Activated CD4-positive, alpha-beta T cell treated with anti-CD3 and anti-CD28 coated beads for 4 hours (primary cell): ENCODE data around the gene ATF6.

Experiments
- DNase-seq, 2 donors: peaks; one replicate each; pipeline ENCODE4 v3.0.0-alpha.2; 2020

The ATF6 gene

DNA sequence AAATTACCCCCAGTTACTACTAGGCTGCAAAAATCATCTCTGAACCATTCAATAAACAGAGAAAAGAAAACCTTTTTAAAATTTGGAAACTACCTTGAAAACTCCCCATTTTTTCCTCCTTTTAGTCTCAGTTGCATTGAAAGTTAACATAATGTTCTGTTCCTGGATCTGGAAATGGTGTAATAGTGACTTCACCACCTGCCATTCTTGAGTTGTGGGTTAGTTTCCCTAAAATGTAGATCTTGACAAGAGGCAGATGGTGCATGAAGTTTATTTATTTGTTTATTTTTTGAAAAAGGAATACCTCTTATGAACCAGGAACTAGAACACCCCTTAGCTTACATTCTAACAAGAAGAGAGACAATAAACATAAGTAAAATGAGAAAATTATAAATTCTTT lies 72.8 kb downstream of the ATF6 start:
- DNase-seq = no peak

DNA sequence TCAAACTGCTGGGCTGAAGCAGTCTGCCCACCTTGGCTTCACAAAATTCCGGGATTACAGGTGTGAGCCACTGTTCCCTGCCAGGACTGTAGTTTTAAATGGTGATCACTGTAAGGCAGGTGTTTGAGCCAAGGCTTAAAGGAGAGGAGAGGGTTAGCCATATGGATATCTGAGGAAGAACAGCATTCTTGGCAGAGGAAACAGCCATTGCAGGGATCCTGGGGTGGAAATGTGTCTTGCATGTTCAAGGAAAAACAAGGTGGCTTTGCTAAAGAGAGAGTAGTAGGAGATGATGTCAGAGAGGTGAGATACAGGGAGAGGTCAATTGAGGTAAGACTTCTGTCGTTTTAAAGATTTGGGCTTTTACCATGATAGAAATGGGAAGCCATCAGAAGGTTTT lies 73.5 kb downstream of the ATF6 start:
- no peak for DNase-seq

- DNase-seq = no peak
These were observed 74.2 kb downstream of the ATF6 start for GRCh38 chr1:161840363-161840762.

- DNase-seq = no peak
These were observed 77.0 kb downstream of the ATF6 start for GRCh38 chr1:161843156-161843555.

DNA sequence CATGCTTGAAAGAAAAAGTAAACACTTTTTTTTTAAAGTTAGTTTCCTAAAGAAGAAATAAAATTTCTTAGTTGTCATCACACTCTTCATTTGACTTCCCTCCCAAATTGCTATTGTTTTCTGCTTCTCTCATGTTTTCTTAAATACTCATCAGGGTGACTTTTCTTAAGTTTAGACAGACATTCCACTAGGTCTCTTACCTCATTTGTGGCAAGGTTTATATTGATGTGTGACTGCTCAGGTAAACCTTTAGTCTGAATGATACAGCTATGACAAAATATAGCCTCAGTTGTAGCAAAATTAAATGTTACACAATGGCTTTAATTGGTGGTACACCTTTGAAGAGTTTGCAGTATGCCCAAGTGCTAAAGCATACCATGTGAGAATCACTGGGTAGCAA lies 78.6 kb downstream of the ATF6 start:
- no peak for DNase-seq

DNA sequence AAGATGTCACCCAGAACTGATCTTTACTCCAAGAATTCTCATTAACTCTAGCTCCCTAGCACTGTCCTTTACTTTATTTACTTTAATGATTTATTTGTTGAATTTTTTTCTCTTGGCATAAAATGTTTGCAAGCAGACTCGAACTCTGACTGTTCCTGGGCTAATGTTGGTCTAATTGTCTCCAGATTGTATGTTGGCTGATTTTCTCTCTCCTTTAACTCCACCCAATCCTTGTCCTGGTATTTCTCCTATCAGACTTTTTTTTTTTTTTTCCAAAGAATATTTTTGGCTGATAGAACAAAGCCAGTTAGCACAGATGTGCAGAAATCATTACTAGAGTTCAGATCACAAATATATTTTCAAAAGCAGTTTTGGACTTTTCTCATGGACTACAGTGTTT lies 82.6 kb downstream of the ATF6 start:
- no peak for DNase-seq

DNA sequence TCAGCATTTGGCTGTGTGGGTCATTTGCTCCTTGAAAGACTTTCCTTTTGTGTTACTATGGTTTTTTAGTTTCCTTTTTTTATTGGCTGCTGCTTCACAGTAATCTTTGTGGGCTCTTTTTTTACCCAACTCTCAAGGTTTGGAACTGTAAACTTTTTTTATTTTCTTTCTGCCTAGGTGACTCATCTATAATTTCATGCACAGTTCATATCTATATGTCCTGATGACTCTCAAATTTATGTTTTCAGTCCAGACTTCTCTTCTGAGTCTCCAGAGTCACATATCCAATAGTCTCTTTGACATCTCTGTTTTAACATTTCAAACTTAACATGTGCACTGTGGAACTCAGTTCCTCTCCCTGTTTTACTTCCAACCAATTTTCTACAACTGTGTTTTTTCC lies 83.4 kb downstream of the ATF6 start:
- DNase-seq = no peak

DNA sequence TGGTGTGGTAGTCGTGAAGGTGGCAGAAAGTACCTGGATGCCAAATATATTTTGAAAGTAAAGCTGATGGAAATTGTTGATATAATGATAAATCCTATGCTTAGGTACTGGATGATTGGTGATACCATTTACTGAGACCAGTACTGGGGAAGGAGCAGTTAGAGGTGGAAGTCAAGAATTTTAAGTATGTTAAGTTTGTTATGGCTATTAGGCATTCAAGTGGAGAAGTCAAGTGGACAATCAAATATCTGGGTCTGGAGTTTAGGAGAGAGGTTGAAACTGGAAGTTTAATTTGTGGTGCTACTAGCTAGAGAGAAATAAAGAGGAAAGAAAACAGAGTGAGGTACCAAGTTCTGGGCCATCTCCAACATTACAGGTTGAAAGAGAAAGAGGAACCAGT lies 89.1 kb downstream of the ATF6 start:
- DNase-seq = no peak

DNA sequence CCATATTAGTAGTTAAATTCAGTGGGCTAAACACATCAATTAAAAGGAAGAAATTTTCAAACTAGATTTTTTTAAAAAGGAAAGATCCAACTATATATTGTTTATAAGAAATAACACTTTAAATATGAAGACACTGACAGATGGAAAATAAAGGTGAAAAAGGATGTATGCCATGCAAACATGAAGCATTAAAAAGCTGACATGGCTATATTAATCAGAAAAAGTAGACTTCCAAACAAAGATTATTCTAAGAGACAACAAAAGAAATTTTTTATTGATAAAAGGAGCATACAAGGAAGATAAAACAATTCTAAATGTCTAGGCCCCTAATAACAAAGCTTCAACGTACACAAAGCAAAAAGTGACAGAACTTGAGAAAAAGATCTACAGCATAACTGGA lies 92.2 kb downstream of the ATF6 start:
- no peak for DNase-seq

GRCh38 chr1:161863549-161863948 lies 97.4 kb downstream of the ATF6 start:
- no peak for DNase-seq

DNA sequence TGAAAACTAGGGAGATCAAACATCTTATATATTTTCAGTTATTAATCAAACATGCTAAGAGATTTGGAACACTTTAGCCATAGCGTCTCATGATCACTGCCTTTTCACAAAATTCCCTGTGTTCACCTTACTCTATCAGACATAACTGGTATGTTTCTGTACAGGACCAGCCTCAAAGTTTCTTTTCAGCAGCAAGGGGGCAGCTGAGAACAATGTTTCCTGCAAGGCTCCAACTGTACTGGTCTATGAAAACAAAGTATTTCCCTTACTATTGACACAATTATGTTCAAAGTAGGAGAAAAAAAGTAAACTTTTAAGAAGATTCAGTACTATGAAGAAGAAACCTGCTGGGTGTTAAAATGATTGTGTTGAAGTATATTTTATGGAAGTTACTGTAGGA lies 98.5 kb downstream of the ATF6 start:
- DNase-seq = no peak

- DNase-seq = no peak
These were observed 100.1 kb downstream of the ATF6 start for GRCh38 chr1:161866241-161866640.

GRCh38 chr1:161868832-161869231 lies 102.7 kb downstream of the ATF6 start:
- DNase-seq = no peak

DNA sequence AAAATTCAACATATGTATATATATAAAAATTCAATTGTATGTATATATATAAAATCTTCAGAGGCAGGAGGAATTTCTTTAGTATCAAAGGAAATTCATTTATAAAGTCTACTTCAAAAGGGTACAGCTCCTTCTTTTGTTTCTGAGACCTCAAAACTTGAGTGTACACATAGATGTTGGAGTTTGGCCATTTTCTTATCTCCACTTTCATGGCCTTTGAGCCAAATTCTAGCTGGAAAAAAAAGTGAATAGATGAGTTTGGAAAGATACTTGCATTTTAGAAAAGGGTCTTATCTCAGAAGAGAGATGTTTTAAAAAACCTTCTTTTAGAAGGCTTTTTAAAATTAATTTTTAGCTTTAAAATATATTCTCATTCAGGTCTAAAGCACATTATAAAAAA lies 103.2 kb downstream of the ATF6 start:
- DNase-seq = no peak

GRCh38 chr1:161872506-161872905 lies 106.4 kb downstream of the ATF6 start:
- no peak for DNase-seq

- no peak for DNase-seq
These were observed 113.1 kb downstream of the ATF6 start for GRCh38 chr1:161879261-161879660.

GRCh38 chr1:161884475-161884874 lies 118.4 kb downstream of the ATF6 start:
- no peak for DNase-seq

DNA sequence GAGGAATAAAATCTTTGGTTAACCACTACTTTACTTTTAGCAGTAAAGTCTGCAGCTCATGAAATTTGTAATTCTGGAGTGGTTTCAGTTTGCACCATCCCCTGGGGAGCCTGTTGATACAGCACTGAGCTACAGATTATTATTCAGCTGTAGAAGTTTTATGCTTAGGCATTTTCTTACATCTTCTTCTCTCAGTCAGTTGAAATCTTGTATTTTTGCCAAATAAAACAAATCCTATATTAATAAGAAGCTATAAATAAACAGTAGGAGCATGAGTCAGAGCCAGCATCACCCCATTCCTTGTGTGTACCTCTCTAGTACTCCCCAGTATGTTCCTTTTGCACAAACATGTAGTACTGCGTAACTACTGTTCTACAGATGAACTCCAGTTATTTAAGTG lies 118.9 kb downstream of the ATF6 start:
- no peak for DNase-seq

GRCh38 chr1:161885759-161886158 lies 119.6 kb downstream of the ATF6 start:
- DNase-seq = no peak

DNA sequence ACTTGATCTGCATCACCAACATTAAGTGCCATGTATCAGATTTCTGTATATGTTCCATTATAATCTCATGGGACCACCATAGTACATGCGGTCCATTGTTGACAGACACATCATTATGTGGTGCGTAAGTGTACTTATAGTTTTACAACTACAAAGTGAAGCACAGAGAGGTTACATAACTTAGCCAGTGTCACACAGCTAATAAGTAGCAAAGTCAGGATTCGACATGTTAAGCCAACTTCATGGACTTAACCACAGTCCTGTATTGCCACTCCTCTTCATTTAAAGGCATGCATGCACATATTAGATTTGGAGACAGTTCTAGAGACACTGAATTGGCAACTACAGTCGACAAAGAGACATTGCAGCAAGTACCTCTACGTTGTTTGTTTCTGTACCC lies 120.5 kb downstream of the ATF6 start:
- DNase-seq = no peak

GRCh38 chr1:161887730-161888287 lies 121.7 kb downstream of the ATF6 start:
- no peak for DNase-seq

- no peak for DNase-seq
These were observed 124.5 kb downstream of the ATF6 start for GRCh38 chr1:161890574-161890973.

DNA sequence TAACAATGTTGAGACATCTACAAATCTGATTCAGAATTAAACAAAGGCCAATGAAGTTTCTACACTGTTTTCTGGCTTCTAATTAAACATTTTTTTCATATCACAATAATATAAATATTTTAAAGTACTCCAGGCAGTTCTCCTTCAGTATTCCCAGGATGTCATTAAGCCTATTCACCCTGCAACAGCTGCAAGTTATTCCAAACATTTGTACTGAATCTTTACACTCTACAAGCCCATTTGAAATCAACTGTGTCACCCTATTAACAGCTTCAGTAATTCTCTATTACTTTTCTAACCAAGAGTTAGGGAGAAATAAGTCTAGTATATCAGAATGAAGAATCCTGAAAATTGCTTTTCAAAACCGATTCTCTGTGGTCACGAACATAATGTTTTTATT lies 133.0 kb downstream of the ATF6 start:
- DNase-seq = no peak

DNA sequence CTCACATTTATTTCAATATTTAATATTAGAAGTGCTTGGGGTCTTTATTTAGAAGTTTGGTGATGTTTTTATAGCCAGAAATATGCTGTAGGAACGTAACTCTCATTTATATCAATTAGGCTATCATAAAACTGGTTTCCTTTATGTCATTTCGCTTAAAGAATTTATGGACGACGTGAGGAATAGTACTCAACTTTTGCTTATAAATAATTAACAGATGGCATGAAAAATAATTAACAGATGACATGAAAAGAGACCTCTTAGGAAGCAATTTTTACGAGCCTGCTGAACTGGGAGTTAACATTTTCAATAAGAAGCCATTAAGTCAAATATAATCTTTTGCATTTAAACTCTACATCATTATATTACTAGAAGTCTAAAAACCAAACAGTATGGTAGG lies 134.0 kb downstream of the ATF6 start:
- DNase-seq = no peak

- no peak for DNase-seq
These were observed 136.1 kb downstream of the ATF6 start for GRCh38 chr1:161902182-161902581.
